ENCODE data around the gene TMEM30B. TPM values are rescaled to one million over a fixed set of nuclear protein-coding genes. Genes with fewer than 3 reads are reported as not detected.

Gene TMEM30B
- total and polyA plus RNA-seq, 2 of the 13 experiments (the other 11 are each of a cell fraction or from before 2014, with no cell fraction given), result not detected

GRCh38 chr14:61262082-61262481, 19.1 kb downstream of the TMEM30B start:
- in situ Hi-C loops (cut with HindIII; ENCODE audit: extremely low pct_ligation_motif_present, low pct_unique_long_range_greater_than_20kb), result no loop called here
- BruUV-seq (replicated peaks), result no TSS peak
- ChIA-PET POLR2A (no interaction called here), CTCF (ENCODE audit: low intra/inter-chr PET ratio, low total read pairs) (no interaction called here)
- no peak for FAIRE-seq
- Histone ChIP-seq H3K79me2 (ENCODE audit: insufficient read depth, low read length) (no peaks in the 10 kb centered on the region), H3K9me3 (ENCODE audit: low read length) (no peaks in the 10 kb centered on the region), H2AFZ (ENCODE audit: low read length) (no peak overlapping the region), H3K36me3 (replicated peaks in 1 of 2; ENCODE audit: control insufficient read depth in 1 of 2, insufficient read depth in 2 of 2, low read length in 2 of 2) (no peaks in the 10 kb centered on the region), H3K4me3 (replicated peaks in 1 of 3; ENCODE audit: insufficient read depth in 1 of 3, low read depth in 2 of 3, low read length in 3 of 3) (no peak overlapping the region), H3K27me3 (ENCODE audit: control insufficient read depth in 1 of 2, insufficient read depth in 2 of 2, low read length in 2 of 2) (no peaks in the 10 kb centered on the region; a peak in 1 of 5 replicates), H4K20me1 (ENCODE audit: insufficient read depth, low read length) (no peaks in the 10 kb centered on the region), H3K9ac (ENCODE audit: insufficient read depth, low read depth, low read length) (no peak overlapping the region), H3K4me2 (ENCODE audit: low read depth, low read length) (no peak overlapping the region), H3K27ac (ENCODE audit: extremely low read length, insufficient read depth, low read length) (no peak overlapping the region), H3K4me1 (ENCODE audit: insufficient read depth, low read length) (peaks cover 17% of the 10 kb centered on the region)
- 61% methylated on average over 4 of the region's 4 CpGs for WGBS (ENCODE audit: low lambda C conversion rate)
- no peak for DNase-seq (ENCODE audit: low spot score)
- no peak for ATAC-seq
- intact Hi-C loops (cut with micrococcal nuclease; ENCODE audit: unreplicated experiment), result no loop called here
- TF ChIP-seq MAFK (conservative IDR thresholded peaks at IDR 0.05 in 1 of 2, IDR thresholded peaks at IDR 0.05 in 1 of 2; ENCODE audit: low read length in 2 of 2) (peak in 1 of 2 experiments; percentile 36; a peak in 2 of 4 replicates), MAFF (IDR thresholded peaks at IDR 0.05; ENCODE audit: low read depth, low read length) (0 out of 2 replicates have a peak, but pooled peaks have one; percentile 15), ZNF234 (CRISPR knock-in tag; conservative IDR thresholded peaks at IDR 0.05) (no peak), ESRRA (CRISPR knock-in tag; IDR thresholded peaks at IDR 0.05; ENCODE audit: low read depth) (no peak), KLF16 (CRISPR knock-in tag; IDR thresholded peaks at IDR 0.05) (no peak)

DNA sequence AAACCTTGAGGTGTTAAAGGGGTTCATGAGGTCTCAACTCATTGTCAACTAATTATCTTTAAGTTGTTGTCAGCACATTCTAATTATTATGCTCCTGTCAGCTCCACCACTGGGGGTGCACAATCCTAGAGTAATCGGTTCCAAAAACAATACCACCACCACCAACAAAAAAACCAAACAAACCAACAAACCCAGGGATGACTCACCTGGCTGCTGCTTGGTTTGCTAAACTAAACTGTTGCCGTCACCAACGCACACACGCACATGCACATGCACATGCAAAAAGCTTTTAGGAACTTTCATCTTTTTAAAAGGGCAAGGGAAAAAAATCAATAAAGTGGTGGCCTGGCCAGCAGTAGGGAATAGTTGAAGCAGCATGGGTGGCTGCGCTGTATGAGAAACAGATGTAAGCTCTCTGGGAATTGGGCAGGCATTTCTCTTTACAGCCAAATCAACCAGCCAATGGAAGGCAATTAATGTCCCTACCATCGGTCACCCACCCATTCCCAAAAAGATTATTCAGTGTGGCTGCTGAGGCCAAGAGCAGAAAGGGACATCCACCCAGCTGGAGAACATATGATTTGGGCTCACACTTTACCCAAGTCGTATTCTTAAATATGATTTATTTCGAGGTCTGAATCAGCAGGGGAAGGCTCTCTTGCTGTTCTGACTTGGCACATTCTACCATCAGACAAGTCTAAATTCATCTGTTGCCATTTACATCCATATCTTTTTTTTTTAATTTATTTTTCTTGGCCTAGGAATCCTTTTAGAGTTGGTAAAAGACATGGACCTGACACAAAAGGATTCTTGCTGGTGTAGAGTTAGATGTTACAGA, 20.0 kb downstream of the TMEM30B start:
- Histone ChIP-seq H3K9me3 (ENCODE audit: low read length) (no peaks in the 10 kb centered on the region), H3K4me2 (ENCODE audit: low read depth, low read length) (0 out of 2 replicates have a peak overlapping the region, but pooled peaks have one; percentile 11), H3K27me3 (ENCODE audit: control insufficient read depth in 1 of 2, insufficient read depth in 2 of 2, low read length in 2 of 2) (no peaks in the 10 kb centered on the region; a peak in 1 of 5 replicates), H3K9ac (ENCODE audit: insufficient read depth, low read depth, low read length) (no peak overlapping the region), H3K4me3 (replicated peaks in 1 of 3; ENCODE audit: insufficient read depth in 1 of 3, low read depth in 2 of 3, low read length in 3 of 3) (no peak overlapping the region), H3K79me2 (ENCODE audit: insufficient read depth, low read length) (no peaks in the 10 kb centered on the region), H2AFZ (ENCODE audit: low read length) (no peak overlapping the region), H3K36me3 (replicated peaks in 1 of 2; ENCODE audit: control insufficient read depth in 1 of 2, insufficient read depth in 2 of 2, low read length in 2 of 2) (no peaks in the 10 kb centered on the region), H4K20me1 (ENCODE audit: insufficient read depth, low read length) (no peaks in the 10 kb centered on the region), H3K27ac (ENCODE audit: extremely low read length, insufficient read depth, low read length) (no peak overlapping the region), H3K4me1 (ENCODE audit: insufficient read depth, low read length) (peaks cover 24% of the 10 kb centered on the region)
- FAIRE-seq (no peak), DNase-seq (ENCODE audit: low spot score) (peak; percentile 13), ATAC-seq (peak; percentile 69)
- no TSS peak for BruUV-seq (replicated peaks)
- in situ Hi-C loops (cut with HindIII; ENCODE audit: extremely low pct_ligation_motif_present, low pct_unique_long_range_greater_than_20kb) (no loop called here), intact Hi-C loops (cut with micrococcal nuclease; ENCODE audit: unreplicated experiment) (no loop called here)
- WGBS (ENCODE audit: low lambda C conversion rate), result 21% methylated on average over 8 of the region's 8 CpGs
- CTCF ChIA-PET (ENCODE audit: low intra/inter-chr PET ratio, low total read pairs), result no interaction called here
- POLR2A ChIA-PET, result no interaction called here
- TF ChIP-seq IKZF4 (CRISPR knock-in tag; IDR thresholded peaks at IDR 0.05; ENCODE audit: borderline replicate concordance, low read depth, not compliant biosample characterization) (no peak), FOXO1 (CRISPR knock-in tag; IDR thresholded peaks at IDR 0.05) (no peak), NFE2 (CRISPR knock-in tag; IDR thresholded peaks at IDR 0.05) (no peak), GATAD1 (CRISPR knock-in tag; IDR thresholded peaks at IDR 0.05) (no peak), NFIB (CRISPR knock-in tag; IDR thresholded peaks at IDR 0.05; ENCODE audit: borderline replicate concordance) (no peak), SRY (CRISPR knock-in tag; IDR thresholded peaks at IDR 0.05) (no peak), GATAD2A (CRISPR knock-in tag; IDR thresholded peaks at IDR 0.05) (peak; percentile 38), ZBTB38 (CRISPR knock-in tag; IDR thresholded peaks at IDR 0.05) (no peak), ATF5 (CRISPR knock-in tag; IDR thresholded peaks at IDR 0.05; ENCODE audit: low read depth) (no peak), SOX5 (CRISPR knock-in tag; IDR thresholded peaks at IDR 0.05; ENCODE audit: borderline replicate concordance) (peak; percentile 39; the same call in 1 of the 2 replicates), ZNF572 (CRISPR knock-in tag; IDR thresholded peaks at IDR 0.05) (no peak), FOSL2 (CRISPR knock-in tag; IDR thresholded peaks at IDR 0.05) (peak; percentile 89)
- TF ChIP-seq, protein P1, sequence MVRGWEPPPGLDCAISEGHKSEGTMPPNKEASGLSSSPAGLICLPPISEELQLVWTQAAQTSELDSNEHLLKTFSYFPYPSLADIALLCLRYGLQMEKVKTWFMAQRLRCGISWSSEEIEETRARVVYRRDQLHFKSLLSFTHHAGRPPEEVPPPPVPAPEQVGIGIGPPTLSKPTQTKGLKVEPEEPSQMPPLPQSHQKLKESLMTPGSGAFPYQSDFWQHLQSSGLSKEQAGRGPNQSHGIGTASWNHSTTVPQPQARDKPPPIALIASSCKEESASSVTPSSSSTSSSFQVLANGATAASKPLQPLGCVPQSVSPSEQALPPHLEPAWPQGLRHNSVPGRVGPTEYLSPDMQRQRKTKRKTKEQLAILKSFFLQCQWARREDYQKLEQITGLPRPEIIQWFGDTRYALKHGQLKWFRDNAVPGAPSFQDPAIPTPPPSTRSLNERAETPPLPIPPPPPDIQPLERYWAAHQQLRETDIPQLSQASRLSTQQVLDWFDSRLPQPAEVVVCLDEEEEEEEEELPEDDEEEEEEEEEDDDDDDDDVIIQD (CRISPR knock-in tag; IDR thresholded peaks at IDR 0.05; ENCODE audit: low read depth), result 0 out of 2 replicates have a peak, but pooled peaks have one; percentile 20

All from HepG2 (cell line).